KBM-7 (cell line): ENCODE measurements around the gene MOG.

Experiments
- DNase-seq: peaks from one replicate; pipeline ENCODE4 v3.0.0-alpha.2; 2015
- in situ Hi-C: fragments of 300-500 bp; cut with MboI; formaldehyde crosslinking; loops from 2 replicates; pipeline ENCODE4 v1.14.3; 2020; ENCODE audit warnings: low sequenced_read_pairs, low pct_unique_long_range_greater_than_20kb, mixed read lengths

MOG gene

DNA sequence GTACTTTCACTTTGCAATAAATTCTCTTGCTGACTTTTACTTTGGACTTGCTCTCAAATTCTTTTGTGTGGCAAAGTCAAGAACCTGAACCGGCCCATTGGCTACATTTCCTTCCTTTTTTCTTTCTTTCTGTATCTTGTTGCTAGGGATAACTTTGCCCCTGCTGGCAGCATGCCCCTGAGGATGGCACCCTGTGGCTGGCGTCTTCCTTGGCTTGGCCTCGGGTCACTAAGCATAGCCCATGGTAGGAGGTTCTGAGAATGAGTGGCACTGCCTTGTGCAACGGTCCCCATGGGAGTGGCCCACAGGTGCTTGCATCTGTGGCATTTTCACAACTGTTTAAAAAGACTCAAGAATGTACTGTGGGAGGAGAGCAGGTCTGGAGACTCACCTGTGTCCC is 52.3 kb downstream of the MOG start:
- in situ Hi-C loops = no loop called here
- DNase-seq = no peak

DNA sequence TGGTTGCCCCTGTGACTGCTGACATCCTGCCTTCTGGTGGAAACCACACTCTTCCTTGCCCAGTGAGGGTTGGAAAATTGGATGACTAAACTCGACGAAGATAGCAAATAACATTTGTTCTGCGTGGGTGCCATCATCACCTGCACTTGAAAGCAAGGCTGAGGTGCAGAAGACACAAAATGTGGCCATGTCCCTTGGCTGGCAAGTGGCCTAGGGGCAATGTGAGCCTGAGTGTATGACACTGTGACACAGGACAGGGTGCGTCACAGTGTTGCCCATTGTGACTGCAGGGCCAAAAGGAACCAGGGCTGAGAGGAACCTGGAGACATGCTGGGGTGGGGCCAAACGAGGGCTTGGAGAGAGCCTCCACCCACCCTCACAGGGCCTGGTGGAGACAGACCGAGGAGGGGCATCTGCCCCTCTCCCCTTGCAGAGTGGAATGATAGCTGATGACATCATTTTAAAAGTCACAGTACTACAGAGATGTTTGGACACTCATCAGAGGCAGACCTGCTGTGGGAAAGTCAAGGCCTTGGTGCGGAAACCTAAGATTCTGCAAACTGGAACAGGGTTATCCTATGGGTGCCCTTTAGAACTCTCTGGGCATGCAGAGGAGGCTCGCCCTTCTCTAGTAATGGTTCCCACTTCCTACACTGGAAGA is 53.5 kb downstream of the MOG start:
- in situ Hi-C loops = no loop called here
- DNase-seq = no peak

DNA sequence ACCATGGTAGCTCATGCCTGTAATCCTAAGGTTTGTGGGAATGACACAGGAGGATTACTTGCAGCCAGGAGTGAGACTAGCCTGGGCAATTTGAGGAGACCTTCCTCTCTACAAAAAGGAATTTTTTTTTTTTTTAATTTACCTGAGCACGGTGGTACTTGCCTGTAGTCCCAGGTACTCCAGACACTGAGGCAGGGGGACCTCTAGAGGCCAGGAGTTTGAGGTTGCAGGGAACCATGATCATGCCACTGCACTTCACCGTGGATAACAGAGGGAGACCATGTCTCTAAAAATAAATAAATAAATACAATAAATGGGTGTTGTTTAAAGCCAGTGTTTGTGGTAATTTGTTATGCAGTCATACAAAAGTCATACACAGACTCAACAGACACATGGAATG is 64.0 kb downstream of the MOG start:
- in situ Hi-C loops = no loop called here

More for the DNA sequence above, 64.0 kb downstream of the MOG start:
- no peak for DNase-seq
